AG04449 (cell line): ENCODE measurements around the gene DLX3.

ENCODE experiments used
- CTCF ChIA-PET: fragments of 350-600 bp; formaldehyde crosslinking; extraction: SDS; loops from one replicate; lab custom pipeline; 2021; ENCODE audit warnings: antibody characterized with exemption; lab: Yijun Ruan, JAX
- POLR2A ChIA-PET: fragments of 400-600, 350-600 bp; formaldehyde crosslinking; extraction: SDS; loops from one replicate; lab custom pipeline; 2020; ENCODE audit warnings: antibody characterized with exemption, inconsistent platforms; lab: Yijun Ruan, JAX
- DNase-seq: peaks from one replicate; pipeline ENCODE4 v3.0.0-alpha.2; 2010; ENCODE audit warnings: low read depth, low spot score
- H3K4me3 ChIP-seq: 2 replicates; pipeline ENCODE4 v1.5.1; 2011; ENCODE audit warnings: low read depth, mild to moderate bottlenecking, control low read depth, low read length
- CTCF ChIP-seq: IDR thresholded peaks from one replicate; pipeline ENCODE4 v1.5.1; 2011; ENCODE audit warnings: mild to moderate bottlenecking, moderate library complexity, low read length, control low read depth, inconsistent platforms; ENCODE audit not compliant: insufficient read depth; ENCODE audit errors: missing control alignments

The DLX3 gene

GRCh38 chr17:49984283-49984682 lies 10.7 kb downstream of the DLX3 start:
- H3K4me3 ChIP-seq, result no peak overlapping the region
- POLR2A ChIA-PET, result no interaction called here
- CTCF ChIA-PET, result interaction anchor here (1.3 to 19.3 kb wide), 3 partner anchors 13 to 123 kb away, joined by 4 to 266 read pairs (median 6); partner anchors contain the start of gene DLX3
- no peak for DNase-seq
- TF ChIP-seq CTCF, result no peak

- ChIA-PET POLR2A (no interaction called here), CTCF (interaction anchor here (3.7 to 19.3 kb wide), 2 partner anchors 16 to 29 kb away, joined by 19 to 266 read pairs; partner anchors contain the start of gene DLX3)
- no peak for TF ChIP-seq CTCF
- DNase-seq, result no peak
- H3K4me3 ChIP-seq, result no peak overlapping the region
Measured at GRCh38 chr17:49980703-49981197, 14.3 kb downstream of the DLX3 start.

- CTCF ChIA-PET, result interaction anchor here (0.6 to 19.3 kb wide), 9 partner anchors 9 to 751 kb away, joined by 3 to 266 read pairs (median 4); partner anchors contain the start of gene DLX3
- DNase-seq, result no peak
- TF ChIP-seq CTCF, result no peak
- POLR2A ChIA-PET, result no interaction called here
- no peak overlapping the region for H3K4me3 ChIP-seq
Measured at GRCh38 chr17:49979748-49980479, 15.1 kb downstream of the DLX3 start.

GRCh38 chr17:49978501-49978900 lies 16.5 kb downstream of the DLX3 start:
- no peak overlapping the region for H3K4me3 ChIP-seq
- POLR2A ChIA-PET, result no interaction called here
- DNase-seq, result no peak
- TF ChIP-seq CTCF, result no peak
- CTCF ChIA-PET, result interaction anchor here (0.7 to 19.3 kb wide), 13 partner anchors 8 to 197 kb away, joined by 3 to 266 read pairs (median 4); partner anchors contain the start of gene DLX3

- TF ChIP-seq CTCF, result no peak
- ChIA-PET POLR2A (no interaction called here), CTCF (interaction anchor here (0.6 to 19.3 kb wide), 13 partner anchors 9 to 359 kb away, joined by 3 to 266 read pairs (median 4); partner anchors contain the start of gene DLX3)
- no peak for DNase-seq
- H3K4me3 ChIP-seq, result no peak overlapping the region
Measured at GRCh38 chr17:49977463-49978389, 17.3 kb downstream of the DLX3 start.
